Measurements from ENCODE around the gene STH. TPM values are rescaled to one million over a fixed set of nuclear protein-coding genes. Genes with fewer than 3 reads are reported as not detected.
A peak's percentile ranks its signal among the peaks of the same experiment; 100 is the strongest.

Gene STH
- polyA plus RNA-seq, 3 donors from 2014 or later: not detected

GRCh38 chr17:46047398-46047797 is 48.3 kb downstream of the STH start:
- H3K4me3 Mint-ChIP-seq: no peak overlapping the region
- no peaks in the 10 kb centered on the region for H3K9me3 Mint-ChIP-seq
- H3K27me3 Mint-ChIP-seq (ENCODE audit: low read depth in 3 of 3): peaks cover 0 to 4% (median 0%) of the 10 kb centered on the region in 3 donors
- peak overlapping the region in 1 of 6 donors; percentile 26 for H3K27ac Mint-ChIP-seq
- DNase-seq: no peak
- peaks cover 10 to 38% of the 10 kb centered on the region in 2 donors for H3K4me1 Mint-ChIP-seq
- peaks cover 13 to 42% (median 24%) of the 10 kb centered on the region in 3 donors for H3K36me3 Mint-ChIP-seq

- Mint-ChIP-seq H3K36me3 (peaks cover 13 to 42% (median 24%) of the 10 kb centered on the region in 3 donors), H3K4me3 (no peak overlapping the region), H3K4me1 (peaks cover 10 to 38% of the 10 kb centered on the region in 2 donors), H3K27ac (peak overlapping the region in 2 of 6 donors; percentile 34 to 56), H3K9me3 (no peaks in the 10 kb centered on the region), H3K27me3 (ENCODE audit: low read depth in 3 of 3) (peaks cover 0 to 4% (median 0%) of the 10 kb centered on the region in 3 donors)
- no peak for DNase-seq
These were observed 48.8 kb downstream of the STH start for GRCh38 chr17:46047856-46048255.

Other genes with a start within 250 kb of the STH start
- not detected for gene CRHR1, start 214.9 kb upstream of the STH start, polyA plus RNA-seq
- gene SPPL2C, start 154.4 kb upstream of the STH start, polyA plus RNA-seq: not detected
- gene MAPT, start 104.7 kb upstream of the STH start, polyA plus RNA-seq: under 1 TPM in 1 of 3 donors, not detected in 2; 0.40 TPM
- gene KANSL1, start 194.2 kb downstream of the STH start, polyA plus RNA-seq: 10 to 100 TPM in 1 of 3 donors, 1 to 10 TPM in 2; 3.3 to 21.9 (median 8.6) TPM

All from immature natural killer cell (primary cell).